IPS-NIHi11 (cell line): ENCODE results near the gene ALPK3.
"Not testable (repeated sequence)": the region's sequence is repeated elsewhere in the genome, so short reads cannot be mapped to it uniquely, and the experiment has no call there.

ENCODE experiments used
- DNase-seq: peaks from one replicate; pipeline ENCODE4 v3.0.0; 2012; ENCODE audit warnings: mixed read lengths, low spot score

The ALPK3 gene

DNA sequence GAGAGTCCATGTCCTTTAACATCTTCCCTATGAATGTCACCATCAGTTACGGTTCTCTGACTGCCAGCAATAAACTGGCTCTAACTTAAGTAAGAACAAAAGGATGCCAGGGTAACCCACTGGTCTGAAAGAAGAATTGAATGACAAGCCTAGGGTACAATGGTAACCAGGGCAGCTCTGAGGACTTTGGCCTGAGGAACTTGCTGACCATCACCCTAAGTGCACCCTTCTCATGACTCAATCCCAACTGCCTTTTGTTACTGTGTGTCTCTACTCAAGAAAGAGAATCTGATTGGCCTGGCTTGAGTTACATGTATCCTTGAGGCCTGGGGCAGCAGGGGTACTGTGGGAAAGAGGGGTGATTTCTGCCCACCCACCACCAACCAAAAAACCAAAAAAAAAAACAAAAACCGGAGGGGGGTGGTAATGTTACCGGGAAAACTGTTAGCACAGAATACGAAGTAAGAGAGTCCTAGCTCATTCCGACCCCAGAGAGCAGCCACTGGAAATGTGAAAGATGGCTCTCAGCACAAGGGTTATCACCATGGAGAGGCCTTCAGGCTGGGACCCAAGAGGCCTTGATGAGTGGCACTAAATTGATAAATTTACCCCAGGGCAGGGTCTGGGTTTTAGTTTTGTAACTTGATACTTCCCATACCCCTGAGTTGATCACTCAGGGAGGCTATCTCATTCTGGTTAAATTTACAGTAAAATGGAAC is 58.0 kb downstream of the ALPK3 start:
- no peak for DNase-seq

DNA sequence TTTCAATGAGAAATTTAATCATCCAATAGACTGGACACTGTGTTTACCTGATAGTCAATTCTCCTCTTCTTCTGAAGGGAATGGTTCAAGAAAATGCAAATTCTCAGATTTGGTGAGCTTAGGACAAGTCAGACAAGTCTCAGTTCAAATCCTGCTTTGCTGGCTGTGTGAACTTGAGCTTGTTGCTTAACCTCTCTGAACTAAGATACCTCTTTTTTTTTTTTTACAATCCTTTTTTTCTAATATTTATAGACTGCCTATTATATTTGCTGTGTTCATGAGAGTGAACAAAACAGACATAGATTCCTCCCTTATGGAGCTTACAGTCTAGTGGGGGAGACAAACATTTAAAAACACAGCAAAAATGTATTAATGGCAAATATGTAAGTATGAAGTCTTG is 59.1 kb downstream of the ALPK3 start:
- no peak for DNase-seq

DNA sequence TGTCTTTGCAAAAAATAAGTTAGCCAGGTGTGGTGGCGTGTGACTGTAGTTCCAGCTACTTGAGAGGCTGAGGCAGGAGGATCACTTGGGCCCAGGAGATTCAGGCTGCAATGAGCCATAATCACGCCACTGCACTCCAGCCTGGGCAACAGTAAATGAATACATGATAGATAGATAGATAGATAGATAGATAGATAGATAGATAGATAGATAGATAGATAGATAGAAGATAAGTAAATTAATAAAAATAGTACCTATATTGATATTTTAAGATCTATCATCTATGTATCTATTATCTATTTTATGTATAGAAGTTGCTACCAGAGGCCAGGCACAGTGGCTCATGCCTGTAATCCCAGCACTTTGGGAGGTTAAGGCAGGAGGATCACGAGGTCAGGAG is 60.5 kb downstream of the ALPK3 start:
- DNase-seq = not testable (repeated sequence)

DNA sequence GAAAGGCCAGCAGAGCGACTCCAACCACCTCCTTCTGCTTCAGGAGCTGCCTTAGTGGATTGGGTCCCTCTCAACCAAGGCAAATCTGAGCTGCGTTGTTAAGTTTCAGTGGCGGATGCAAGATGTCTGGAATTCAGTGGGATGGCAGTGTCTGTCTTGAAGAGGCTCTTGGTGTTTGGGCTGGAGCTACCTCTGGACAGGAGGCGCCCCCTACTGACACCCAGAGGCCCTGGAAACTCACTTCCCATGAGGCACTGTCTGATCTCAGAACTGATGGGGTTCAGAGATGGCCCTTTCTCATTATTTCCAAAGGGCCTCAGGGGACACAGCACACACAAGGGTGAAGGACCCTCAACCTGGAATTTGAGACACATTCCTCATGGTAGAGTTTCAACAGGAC is 61.3 kb downstream of the ALPK3 start:
- peak; percentile 87 for DNase-seq

DNA sequence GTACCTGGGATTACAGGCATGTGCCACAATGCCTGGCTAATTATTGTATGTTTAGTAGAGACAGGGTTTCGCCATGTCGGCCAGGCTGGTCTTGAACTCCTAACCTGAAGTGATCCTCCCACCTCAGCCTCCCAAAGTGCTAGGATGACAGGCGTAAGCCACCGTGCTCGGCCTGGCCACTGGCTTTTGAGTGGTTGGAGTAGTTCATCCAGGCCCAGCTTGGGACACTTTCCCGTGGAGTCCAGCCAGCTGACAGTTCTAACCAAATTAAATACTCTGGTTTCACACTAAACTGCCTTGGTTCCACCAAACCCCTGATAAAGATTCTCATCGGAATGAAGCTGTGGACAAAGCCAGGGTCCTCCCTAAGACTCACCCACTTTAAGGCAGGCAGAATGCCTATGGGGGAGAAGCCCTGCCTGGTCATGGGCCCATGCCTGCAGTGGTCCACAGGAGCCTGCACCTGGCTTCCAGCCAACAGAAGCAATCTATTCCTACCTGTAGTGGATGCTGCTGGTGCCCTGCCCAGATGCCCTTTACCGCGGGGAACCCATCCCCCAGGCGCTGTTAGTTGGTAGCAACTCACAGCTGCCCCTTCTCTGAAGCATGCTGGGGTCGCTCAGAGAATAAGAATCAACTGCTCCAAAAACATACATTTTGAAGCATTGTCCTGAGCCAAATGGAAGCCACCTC is 62.1 kb downstream of the ALPK3 start:
- DNase-seq = no peak

DNA sequence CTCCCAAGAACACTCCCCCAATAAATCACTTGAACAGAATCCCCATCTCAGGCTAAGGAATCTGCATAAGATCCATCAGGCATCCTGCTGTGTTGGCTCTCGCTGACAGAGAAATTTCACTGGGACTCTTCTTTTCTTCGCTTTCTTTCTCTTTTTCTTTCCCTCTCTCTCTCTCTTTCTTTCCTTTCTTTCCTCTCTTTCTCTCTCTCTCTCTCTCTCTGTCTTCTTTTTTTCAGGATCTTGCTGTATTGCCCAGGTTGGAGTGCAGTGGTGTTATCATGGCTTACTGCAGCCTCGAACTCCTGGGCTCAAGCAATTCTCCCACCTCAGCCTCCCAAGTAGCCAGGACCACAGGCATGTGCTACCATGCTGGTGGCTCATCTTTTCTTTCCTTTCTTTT is 62.9 kb downstream of the ALPK3 start:
- no peak for DNase-seq

DNA sequence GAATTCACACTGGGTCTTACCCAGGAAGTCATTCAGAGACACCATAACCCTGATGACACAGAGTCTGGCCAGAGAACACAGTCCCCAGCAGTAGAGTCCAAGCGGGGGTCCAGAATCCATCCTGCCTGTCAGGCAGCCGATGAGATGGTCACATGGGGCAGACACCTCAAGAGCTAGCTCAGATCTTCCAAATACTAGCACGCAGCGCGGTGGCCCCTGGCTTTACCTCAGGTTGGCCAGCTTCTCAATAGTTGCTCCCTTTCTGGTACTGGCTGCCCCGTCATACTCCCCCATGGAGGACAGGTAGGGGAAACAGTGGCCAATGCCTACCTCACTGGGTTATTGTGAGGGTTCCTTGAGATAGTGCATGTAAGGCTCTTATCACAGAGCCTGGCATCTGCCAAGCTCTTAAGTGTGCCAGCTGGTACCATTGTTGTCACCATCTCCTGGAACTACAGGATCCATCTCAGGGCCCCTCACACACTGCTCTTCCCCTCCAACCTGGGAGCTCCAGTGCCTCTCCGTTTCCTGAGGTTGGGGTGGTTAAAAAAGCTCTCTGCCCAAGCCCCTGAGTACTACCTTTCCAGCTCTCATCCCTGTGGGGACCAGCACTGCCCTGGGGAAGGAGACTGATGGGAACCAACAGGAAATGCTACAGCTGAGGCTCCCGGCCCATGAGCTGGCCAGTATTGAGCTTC is 63.8 kb downstream of the ALPK3 start:
- DNase-seq = no peak

DNA sequence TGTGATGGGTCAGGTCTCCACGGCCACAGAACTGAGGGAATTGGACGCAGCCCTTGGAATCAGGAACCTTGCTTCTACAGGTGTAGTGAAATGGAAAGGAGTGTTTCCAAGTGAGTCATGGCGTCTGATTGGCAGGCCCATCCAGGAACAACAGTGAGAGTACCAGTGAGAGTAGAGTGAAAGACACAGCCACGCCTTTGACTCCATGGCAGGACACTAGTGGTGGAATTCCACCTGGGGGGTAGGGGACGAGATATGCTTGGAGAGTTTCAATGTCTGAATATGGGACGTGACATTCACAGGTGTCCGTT is 64.3 kb downstream of the ALPK3 start:
- no peak for DNase-seq

DNA sequence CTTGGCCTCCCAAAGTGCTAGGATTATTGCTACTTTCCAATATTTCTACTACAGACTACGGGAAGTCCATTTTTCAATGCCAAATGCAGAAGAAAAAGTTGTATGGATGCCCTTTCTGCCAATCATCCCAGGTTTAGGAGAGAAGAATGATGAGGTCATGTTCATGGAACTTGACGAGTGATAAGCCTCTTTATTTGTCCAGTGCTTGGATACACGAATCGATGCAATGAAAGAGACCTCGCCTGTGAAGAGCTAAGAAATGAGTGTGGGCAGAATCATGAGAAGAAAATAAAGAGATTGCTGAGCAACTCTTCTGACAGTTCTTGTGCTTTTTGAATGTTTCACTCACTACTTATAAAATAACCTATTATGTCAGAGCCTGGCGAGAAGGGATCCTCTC is 66.3 kb downstream of the ALPK3 start:
- no peak for DNase-seq

DNA sequence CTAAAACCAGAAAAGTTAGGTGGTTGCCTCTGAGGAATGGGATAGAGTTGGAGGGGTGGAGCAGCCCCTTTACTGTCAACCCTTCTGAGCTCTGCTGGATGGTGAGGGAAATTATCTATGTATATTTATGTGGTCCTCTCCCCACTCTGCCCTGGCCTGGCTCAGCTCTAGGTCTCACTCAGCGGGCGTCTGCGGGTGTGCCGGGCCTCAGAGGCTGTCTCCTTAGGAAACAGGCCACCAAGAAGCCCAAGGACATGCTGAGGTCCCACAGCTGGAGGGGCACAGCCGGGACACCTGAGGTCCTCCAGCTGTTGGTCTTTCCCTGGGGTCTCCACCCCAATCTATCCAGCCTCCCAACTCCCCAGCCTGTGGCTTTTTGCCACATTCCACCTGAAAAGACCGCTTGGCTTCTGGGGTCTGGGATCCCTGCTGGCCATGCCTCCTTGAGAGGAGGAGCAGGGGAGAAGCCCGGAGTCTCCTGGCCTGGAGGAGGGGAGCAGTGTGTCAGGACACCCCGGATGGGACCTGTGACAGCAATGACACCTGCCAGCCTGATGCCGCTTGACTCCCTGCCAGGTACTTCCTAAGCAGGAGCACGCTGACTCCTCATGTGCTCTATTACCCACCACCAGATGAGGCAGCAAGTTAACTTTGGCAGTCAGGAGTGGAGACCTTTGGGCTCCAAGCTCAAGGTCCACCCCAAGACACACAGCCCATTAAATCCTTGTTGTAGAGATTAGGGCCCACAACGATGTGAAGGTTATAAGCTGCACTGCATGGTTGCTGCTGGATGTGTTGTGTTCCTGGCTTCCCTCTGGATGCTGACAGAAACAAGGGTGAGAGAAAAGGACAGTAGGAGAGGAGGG is 67.0 kb downstream of the ALPK3 start, which contains the start of gene SLC28A1:
TSS of gene SLC28A1 (plus strand) at position 747 of the 866 bp plus-strand sequence. CDS start 3,099 bp downstream, outside the sequence.
- DNase-seq = no peak

DNA sequence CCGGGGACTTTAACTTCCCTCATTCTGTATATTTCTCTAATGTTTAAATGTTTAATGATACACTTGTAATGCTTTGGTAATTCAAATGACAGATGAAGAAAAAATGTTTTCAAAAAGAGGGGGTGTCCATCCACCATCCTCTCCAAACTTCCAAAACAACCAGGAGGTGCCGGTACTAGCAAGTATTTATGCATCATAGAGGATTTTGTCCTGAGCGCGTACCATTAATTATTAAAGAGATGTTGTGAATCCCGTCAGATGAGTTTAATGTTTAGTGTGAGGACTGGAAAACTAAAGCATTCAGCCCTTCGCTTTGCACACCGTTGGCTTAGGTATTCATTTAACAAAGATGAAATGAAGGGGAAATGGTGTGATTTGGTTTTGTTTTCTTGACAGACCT is 68.6 kb downstream of the ALPK3 start:
- DNase-seq = no peak

DNA sequence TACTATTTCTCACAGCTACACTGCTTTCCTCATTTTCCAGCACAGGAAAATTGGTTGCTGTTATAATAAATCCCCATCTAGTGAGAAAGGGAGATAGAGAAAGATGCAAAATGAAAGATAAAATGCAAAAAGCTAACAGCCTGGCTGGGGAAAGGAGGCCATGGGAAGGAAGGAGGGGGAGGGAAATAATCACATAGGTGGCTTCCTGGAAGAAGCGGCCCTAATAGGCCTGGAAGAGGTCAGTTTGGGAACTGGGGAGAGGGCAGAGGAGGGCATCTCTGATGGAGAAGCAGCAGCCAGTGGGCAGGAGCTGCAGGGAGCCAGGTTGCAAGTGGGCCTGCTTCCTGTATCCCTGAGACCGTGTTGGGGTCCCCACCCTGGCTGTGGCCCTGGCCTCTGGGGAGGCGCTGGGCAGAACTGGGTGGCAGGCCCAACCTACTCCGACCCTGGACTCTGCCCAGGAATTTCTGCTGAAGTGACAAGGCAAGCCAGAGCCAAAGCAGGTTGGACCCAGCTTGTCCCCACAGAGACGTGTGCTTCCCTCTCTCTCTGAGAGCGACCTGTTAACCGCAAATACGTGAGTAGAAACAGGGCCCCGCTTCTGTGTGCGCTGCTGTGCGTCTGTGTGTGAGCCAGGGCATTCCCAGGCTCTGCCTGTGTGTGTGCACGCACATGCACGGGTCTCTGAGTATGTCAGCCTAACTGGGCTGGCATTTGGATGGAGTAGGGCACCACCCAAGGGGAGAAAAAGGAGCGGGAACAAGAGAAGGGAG is 69.2 kb downstream of the ALPK3 start:
- no peak for DNase-seq

DNA sequence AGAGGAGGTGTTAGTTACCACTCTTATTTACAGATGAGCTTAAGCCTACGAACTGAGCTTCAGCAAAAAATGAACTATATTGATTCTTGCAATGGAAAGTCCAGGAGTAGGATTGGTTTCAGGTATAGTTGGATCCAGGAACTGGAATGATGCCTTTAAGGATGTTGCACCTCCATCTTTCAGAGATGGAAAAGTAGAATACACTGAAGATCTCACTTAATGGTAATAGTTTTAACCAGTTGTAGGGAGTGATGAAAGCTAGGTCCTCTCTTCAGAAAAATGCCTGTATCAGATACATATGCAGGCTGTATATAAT is 69.8 kb downstream of the ALPK3 start:
- no peak for DNase-seq

DNA sequence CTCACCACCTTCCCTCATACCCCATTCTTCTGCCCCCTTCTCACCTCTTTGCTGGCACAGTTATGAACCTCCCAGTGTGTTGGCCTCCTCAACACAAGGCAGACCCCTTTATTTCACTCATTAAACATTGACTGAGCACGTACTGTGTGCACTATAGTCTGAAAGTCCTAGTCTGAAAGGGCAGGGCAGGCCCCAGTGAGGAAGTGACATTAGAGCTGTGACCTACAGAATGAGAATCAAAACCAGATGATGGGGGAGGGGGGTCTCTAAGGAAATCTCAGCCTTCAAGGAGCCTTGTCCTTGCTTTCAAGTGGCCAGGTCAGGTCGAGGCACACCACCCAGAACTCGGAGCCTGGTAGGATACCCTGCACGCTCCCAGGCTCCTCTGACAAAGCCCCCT is 70.8 kb downstream of the ALPK3 start:
- DNase-seq = no peak

DNA sequence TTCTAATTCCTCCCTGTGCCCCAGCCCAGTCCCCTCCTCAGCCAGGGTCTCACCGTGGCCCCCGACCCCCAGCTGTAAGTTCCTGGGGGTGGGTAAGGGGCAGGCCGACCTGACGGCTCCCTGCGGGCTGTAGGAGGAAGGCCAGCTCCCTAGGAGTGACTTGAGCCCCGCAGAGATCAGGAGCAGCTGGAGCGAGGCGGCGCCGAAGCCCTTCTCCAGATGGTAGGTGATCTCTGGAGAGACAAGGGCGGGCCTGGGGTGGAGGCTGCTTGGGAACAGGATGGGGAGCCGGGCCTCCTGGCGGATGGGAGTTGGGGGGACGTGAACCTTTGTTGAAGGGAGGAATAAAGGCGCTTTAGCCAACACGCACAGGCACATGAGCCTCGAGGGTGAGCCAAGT is 71.5 kb downstream of the ALPK3 start:
- no peak for DNase-seq

DNA sequence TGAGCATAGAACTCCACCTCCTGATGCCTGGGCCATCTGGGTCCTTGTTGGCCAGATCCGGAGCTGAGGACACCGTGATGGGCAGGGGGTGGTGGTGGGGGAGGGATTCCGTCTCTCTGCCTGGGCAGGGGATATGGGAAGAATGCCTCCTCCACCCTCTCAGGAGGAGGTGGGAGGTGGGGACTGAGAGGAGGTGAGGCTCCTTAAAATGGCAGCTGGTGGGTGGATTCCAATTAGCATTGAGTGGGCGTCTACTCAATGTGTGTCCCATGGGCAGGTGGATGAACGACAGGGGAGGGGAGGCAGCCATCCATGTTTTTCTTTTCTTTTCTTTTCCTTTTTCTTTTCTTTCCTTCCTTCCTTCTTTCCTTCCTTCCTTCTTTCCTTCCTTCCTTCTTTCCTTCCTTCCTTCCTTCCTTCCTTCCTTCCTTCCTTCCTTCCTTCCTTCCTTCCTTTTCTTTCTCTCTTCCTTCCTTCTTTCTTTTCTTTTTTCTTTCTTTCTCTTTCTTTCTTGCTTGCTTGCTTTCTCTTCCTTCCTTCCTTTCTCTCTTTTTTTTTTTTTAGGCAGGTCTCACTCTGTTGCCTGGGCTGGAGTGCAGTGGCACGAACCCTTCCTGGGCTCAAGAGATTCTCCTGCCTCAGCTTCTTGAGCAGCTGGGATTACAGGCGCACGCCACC is 72.3 kb downstream of the ALPK3 start:
- no peak for DNase-seq

DNA sequence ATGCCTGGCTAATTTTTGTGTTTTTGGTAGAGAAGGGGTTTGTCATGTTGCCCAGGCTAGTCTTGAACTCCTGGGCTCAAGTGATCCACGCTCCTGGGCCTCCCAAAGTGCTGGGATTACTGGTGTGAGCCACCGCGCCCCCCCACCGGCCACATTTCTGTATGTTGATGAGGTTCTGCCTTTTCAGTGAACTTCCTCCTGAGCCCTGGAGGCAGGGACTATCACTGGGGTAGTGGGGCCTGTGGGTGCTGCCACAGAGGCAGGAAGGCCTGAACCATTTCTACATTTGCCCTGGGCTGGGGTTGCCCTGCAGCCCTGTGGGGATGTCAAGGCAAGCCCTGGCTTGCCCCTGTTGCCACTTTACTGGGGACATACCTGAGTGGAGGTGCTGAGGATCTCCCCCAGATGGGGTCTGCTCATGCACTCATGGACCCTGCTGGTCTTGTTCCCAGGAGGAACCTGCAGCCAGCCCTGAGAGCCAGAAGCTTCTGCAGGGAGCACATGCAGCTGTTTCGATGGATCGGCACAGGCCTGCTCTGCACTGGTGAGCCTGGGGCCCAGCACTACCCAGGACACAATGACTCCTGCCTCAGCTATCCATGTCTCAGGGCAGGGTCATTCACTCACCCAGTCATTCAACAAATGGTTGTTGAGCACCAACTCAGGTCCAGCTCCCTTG is 73.0 kb downstream of the ALPK3 start:
- DNase-seq = no peak

DNA sequence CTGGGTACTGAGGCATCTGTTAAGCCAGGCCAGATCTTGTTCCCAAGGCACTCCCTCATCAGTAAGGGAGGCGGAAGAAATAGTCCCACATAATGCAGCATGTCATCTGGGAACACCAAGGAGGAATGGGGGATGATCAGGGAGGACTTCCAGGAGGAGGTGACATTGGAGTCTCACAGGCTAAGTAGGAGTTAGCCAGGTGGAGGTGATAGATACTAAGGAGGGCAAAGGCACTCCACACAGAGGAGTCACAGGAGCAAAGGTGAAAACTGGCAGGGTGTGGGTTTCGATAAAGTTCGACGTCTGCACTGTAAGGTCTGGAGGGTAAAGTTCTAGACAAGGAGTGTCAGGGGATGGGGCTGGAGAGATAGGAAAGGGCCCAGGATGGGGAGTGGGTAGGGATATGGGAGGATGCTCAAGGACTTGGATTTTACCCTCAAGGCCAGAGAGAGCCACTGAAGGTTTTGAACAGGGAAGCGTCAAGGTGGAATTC is 73.6 kb downstream of the ALPK3 start:
- DNase-seq = no peak

DNA sequence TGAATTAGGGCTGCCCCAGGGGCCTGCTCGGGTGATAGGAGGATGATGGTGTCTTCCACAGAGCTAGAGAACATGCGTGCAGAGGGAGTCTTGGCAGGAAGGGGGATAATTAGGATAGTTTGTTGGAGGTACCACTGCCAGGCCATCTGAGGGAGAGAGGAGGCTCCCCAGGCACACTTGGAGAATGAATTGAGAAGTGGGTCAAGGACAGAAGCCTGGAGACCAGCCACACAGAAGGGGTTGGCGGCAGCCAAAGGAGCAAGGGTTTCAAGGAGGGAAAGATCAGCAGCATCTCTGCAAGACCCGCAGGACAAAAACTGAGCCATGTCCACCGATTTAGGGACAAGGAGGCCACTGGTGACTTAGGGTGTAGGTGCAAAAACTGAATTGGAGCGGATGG is 74.2 kb downstream of the ALPK3 start:
- DNase-seq = no peak

DNA sequence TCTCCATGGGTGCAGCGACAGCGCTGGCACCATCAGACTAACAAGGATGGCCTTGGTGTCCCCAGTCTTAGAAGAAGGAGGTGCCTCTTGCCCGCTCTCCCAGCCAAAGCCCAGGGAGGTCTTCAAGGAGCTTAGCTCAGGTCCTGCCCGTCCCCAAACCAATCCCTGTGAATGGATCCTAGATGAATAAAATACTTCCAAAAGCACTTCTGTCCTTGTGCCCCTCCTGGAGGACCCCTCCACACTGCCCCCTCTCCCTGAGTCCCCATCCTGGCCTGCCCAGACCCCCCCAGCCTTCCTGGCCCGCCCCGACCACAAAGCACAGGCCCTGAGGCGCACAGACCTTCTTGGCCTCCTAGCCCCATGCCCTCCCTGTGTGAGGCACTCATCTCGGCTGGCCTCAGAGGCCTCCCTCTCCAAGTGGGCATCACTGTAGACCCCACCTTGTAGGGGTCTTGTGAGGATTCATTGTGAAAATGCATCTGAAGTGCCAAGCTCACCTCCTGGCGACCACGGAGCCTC is 75.7 kb downstream of the ALPK3 start:
- DNase-seq = no peak
